B cell (primary cell): ENCODE results near the gene SLC39A11.

Experiments used
- CTCF ChIP-seq: fragments of 200-600 bp; IDR thresholded peaks from one replicate; pipeline ENCODE4 v1.8.0; 2022; ENCODE audit warnings: antibody characterized with exemption, mild to moderate bottlenecking
- EZH2 ChIP-seq: IDR thresholded peaks from 2 replicates; pipeline ENCODE4 v1.6.1; 2012; ENCODE audit warnings: borderline replicate concordance, low read depth, mild to moderate bottlenecking, moderate library complexity, low read length; ENCODE audit not compliant: insufficient read depth, poor library complexity, severe bottlenecking

DNA sequence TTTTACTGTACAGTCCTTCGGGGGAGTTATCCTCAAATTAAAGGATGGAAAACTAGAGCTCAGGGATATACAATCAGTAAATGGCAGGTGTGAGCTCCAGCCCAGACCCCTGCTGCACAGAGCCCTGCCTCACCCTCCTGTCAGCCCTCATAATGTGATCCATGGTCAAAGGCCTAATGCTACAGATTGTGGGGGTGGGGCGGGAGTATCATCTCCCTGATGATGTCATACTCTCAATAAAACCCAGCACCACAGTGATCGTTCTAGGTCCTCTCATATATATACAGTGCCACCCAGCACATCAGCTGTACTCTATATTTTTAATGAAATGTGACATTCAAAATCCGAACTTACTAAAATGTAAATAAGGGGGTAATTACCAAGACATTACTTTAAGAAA is 61.5 kb downstream of the SLC39A11 start:
- no peak for TF ChIP-seq CTCF
- TF ChIP-seq EZH2, result no peak
